Panc1 (cell line): ENCODE results near the gene UBE2N. TPM values are rescaled to one million over a fixed set of nuclear protein-coding genes. Genes with fewer than 3 reads are reported as not detected.

Experiments
- ATAC-seq: fragments of 200-7000 bp; cut with Tn5 transposase; 2 replicates; pipeline ENCODE4 v1.9.1; 2020; ENCODE audit warnings: mild to moderate bottlenecking, moderate library complexity
- BruUV-seq: library from RNA; stranded (reverse); fragments of 400-500 nt; replicated peaks from 2 replicates; lab custom pipeline; 2021; lab: Mats Ljungman, UMichigan
- CTCF ChIA-PET: fragments of 300-600 bp; sonication (Branson Sonifier 250); formaldehyde crosslinking; loops from one replicate; lab custom pipeline; 2022; ENCODE audit warnings: antibody characterized with exemption; lab: Charles Lee
- POLR2A ChIA-PET: fragments of 300-600 bp; sonication (Branson Sonifier 250); formaldehyde crosslinking; loops from one replicate; lab custom pipeline; 2022; ENCODE audit warnings: antibody characterized with exemption; lab: Charles Lee
- DNase-seq: peaks from one replicate; pipeline ENCODE4 v3.0.0-alpha.2; 2010; ENCODE audit warnings: low read depth, low spot score
- H3K27ac ChIP-seq: 2 replicates; pipeline ENCODE4 v1.5.1; 2011; ENCODE audit warnings: mild to moderate bottlenecking, low read length, inconsistent platforms
- H3K27me3 ChIP-seq: fragments of 200-500 bp; sonication (Bioruptor generic); 2 replicates; pipeline ENCODE4 v1.6.0; 2014; ENCODE audit warnings: low read length, inconsistent platforms; ENCODE audit not compliant: control insufficient read depth, insufficient read depth
- H3K36me3 ChIP-seq: fragments of 200-500 bp; sonication (Bioruptor generic); 2 replicates; pipeline ENCODE4 v1.5.1; 2014; ENCODE audit warnings: inconsistent platforms, mild to moderate bottlenecking, low read length, moderate library complexity; ENCODE audit not compliant: control insufficient read depth, insufficient read depth
- H3K4me1 ChIP-seq: 2 replicates; pipeline ENCODE4 v1.5.1; 2011; ENCODE audit warnings: inconsistent platforms, mild to moderate bottlenecking, low read length, moderate library complexity; ENCODE audit not compliant: control insufficient read depth, insufficient read depth
- H3K4me3 ChIP-seq, 2 experiments: 2 replicates each; pipeline ENCODE4 v1.5.1; 2011 to 2012; ENCODE audit warnings: low read depth in 2 of 2, low read length in 2 of 2, mild to moderate bottlenecking in 2 of 2, inconsistent platforms in 1 of 2, moderate library complexity in 1 of 2
- H3K9me3 ChIP-seq: fragments of 200-500 bp; sonication (Bioruptor generic); 2 replicates; pipeline ENCODE4 v1.5.1; 2014; ENCODE audit warnings: low read depth, mild to moderate bottlenecking, inconsistent platforms, low read length, moderate library complexity; ENCODE audit not compliant: control insufficient read depth, insufficient read depth
- CTCF ChIP-seq: fragments of 450-650 bp; IDR thresholded peaks from 2 replicates; pipeline ENCODE4 v1.5.1; 2017; ENCODE audit warnings: mild to moderate bottlenecking
- POLR2AphosphoS5 ChIP-seq: IDR thresholded peaks from 2 replicates; pipeline ENCODE4 v1.6.1; 2012; ENCODE audit warnings: mild to moderate bottlenecking, low read depth, low read length, moderate library complexity
- REST ChIP-seq, 2 experiments: IDR thresholded peaks; 2 replicates each; pipeline ENCODE4 v1.6.1; 2011 to 2012; ENCODE audit warnings: low read depth in 2 of 2, control low read depth in 1 of 2, low read length in 1 of 2, mild to moderate bottlenecking in 1 of 2, moderate library complexity in 1 of 2; ENCODE audit not compliant: insufficient read depth in 1 of 2
- SIN3A ChIP-seq: IDR thresholded peaks from 2 replicates; pipeline ENCODE4 v1.6.1; 2012; ENCODE audit warnings: low read depth, mild to moderate bottlenecking, low read length, moderate library complexity, borderline replicate concordance; ENCODE audit not compliant: insufficient read depth
- TCF7L2 ChIP-seq: IDR thresholded peaks from 2 replicates; pipeline ENCODE4 v1.6.1; 2011; ENCODE audit warnings: mild to moderate bottlenecking, low read depth, low read length, inconsistent platforms
- in situ Hi-C: cut with HindIII; loops from 2 replicates; pipeline ENCODE4 v1.10.0; 2016; ENCODE audit warnings: low sequenced_read_pairs, low pct_unique_long_range_greater_than_20kb
- intact Hi-C: fragments of 100-400 bp; cut with micrococcal nuclease; formaldehyde crosslinking; loops from one replicate; pipeline ENCODE4 v1.10.0; 2022; ENCODE audit not compliant: unreplicated experiment
- total RNA-seq: library from RNA; stranded (reverse); gene quantifications from one replicate; pipeline ENCODE4 v1.2.1, GENCODE V29; 2021; ENCODE audit not compliant: unreplicated experiment

Gene UBE2N
- total RNA-seq, 1 experiment from 2014 or later: 150 TPM

GRCh38 chr12:93426412-93426805 lies 15.3 kb downstream of the UBE2N start:
- in situ Hi-C loops: no loop called here
- Histone ChIP-seq H3K4me1 (peaks cover 46% of the 10 kb centered on the region), H3K9me3 (no peaks in the 10 kb centered on the region), H3K27me3 (no peaks in the 10 kb centered on the region), H3K27ac (no peak overlapping the region), H3K4me3 (no peak overlapping the region), H3K36me3 (no peaks in the 10 kb centered on the region)
- CTCF ChIA-PET: interaction anchor here (0.7 kb wide), 1 partner anchor 539 kb away, joined by 6 read pairs; no protein-coding TSS in a partner anchor
- POLR2A ChIA-PET: interaction anchor here (0.5 to 0.6 kb wide), 2 partner anchors 147 to 616 kb away, joined by 3 to 5 read pairs; no protein-coding TSS in a partner anchor
- TF ChIP-seq TCF7L2: no peak
- TF ChIP-seq SIN3A: no peak
- no peak for TF ChIP-seq REST (IDR thresholded peaks at IDR 0.05; ENCODE audit: insufficient read depth in 1 of 2, low read depth in 2 of 2, low read length in 1 of 2)
- TF ChIP-seq POLR2AphosphoS5: no peak
- no peak for TF ChIP-seq CTCF
- no peak for ATAC-seq
- intact Hi-C loops: loop anchor here (10.0 kb wide), 1 partner anchor 678 kb away; no protein-coding TSS in a partner anchor
- DNase-seq: no peak
- BruUV-seq: TSS peak; percentile 2

GRCh38 chr12:93425736-93426411 lies 15.9 kb downstream of the UBE2N start:
- in situ Hi-C loops (no loop called here), intact Hi-C loops (loop anchor here (10.0 kb wide), 1 partner anchor 679 kb away; no protein-coding TSS in a partner anchor)
- CTCF ChIA-PET: interaction anchor here (0.7 kb wide), 1 partner anchor 539 kb away, joined by 6 read pairs; no protein-coding TSS in a partner anchor
- no peaks in the 10 kb centered on the region for H3K36me3 ChIP-seq
- H3K27me3 ChIP-seq: no peaks in the 10 kb centered on the region
- no peak overlapping the region for H3K4me3 ChIP-seq
- peaks cover 48% of the 10 kb centered on the region for H3K4me1 ChIP-seq
- ATAC-seq (no peak), DNase-seq (no peak)
- TF ChIP-seq CTCF: no peak
- TF ChIP-seq SIN3A: no peak
- TF ChIP-seq REST (IDR thresholded peaks at IDR 0.05; ENCODE audit: insufficient read depth in 1 of 2, low read depth in 2 of 2, low read length in 1 of 2): no peak
- TF ChIP-seq POLR2AphosphoS5: no peak
- no peak for TF ChIP-seq TCF7L2
- no TSS peak for BruUV-seq
- no peaks in the 10 kb centered on the region for H3K9me3 ChIP-seq
- no peak overlapping the region for H3K27ac ChIP-seq
- POLR2A ChIA-PET: interaction anchor here (0.5 kb wide), 1 partner anchor 148 kb away, joined by 3 read pairs; no protein-coding TSS in a partner anchor
